Measurements from ENCODE around the gene GADD45B. TPM values are rescaled to one million over a fixed set of nuclear protein-coding genes. Genes with fewer than 3 reads are reported as not detected.

GADD45B gene
- total RNA-seq, 1 experiment from 2014 or later = 16.2 TPM

- Histone ChIP-seq H3K4ac (ENCODE audit: low read depth, low read length) (no peak overlapping the region), H2BK15ac (ENCODE audit: low read depth, low read length) (no peak overlapping the region; the same call in 1 of the 2 replicates), H4K20me1 (ENCODE audit: control insufficient read depth, insufficient read depth, insufficient read length) (no peaks in the 10 kb centered on the region), H4K91ac (ENCODE audit: insufficient read length, low read depth, low read length) (no peak overlapping the region), H3K4me1 (ENCODE audit: insufficient read depth, low read length) (no peaks in the 10 kb centered on the region), H2BK120ac (ENCODE audit: low read depth, low read length, poor library complexity, severe bottlenecking) (no peak overlapping the region), H2BK5ac (ENCODE audit: insufficient read length, low read length) (no peak overlapping the region), H3K4me2 (ENCODE audit: insufficient read depth, insufficient read length, low read length) (no peak overlapping the region), H3K23ac (ENCODE audit: insufficient read length, low read depth, low read length) (no peak overlapping the region), H3K14ac (ENCODE audit: insufficient read depth, low read length) (no peak overlapping the region; the same call in 1 of the 2 replicates), H4K8ac (replicated peaks; ENCODE audit: insufficient read length, low read depth, low read length) (no peak overlapping the region), H3K9ac (ENCODE audit: extremely low read depth, insufficient read length, low read length) (no peak overlapping the region), H3K23me2 (ENCODE audit: insufficient read length, low read depth, low read length, poor library complexity, severe bottlenecking) (no peaks in the 10 kb centered on the region), H3K79me1 (ENCODE audit: insufficient read depth, low read depth, low read length, poor library complexity, severe bottlenecking) (peaks cover 10% of the 10 kb centered on the region), H3K56ac (ENCODE audit: insufficient read length, low read depth, low read length) (no peak overlapping the region), H3T11ph (ENCODE audit: low read length) (no peak overlapping the region), H2AFZ (ENCODE audit: low read length) (no peak overlapping the region), H2BK20ac (ENCODE audit: low read depth, low read length, poor library complexity, severe bottlenecking) (no peak overlapping the region), H3K9me3 (ENCODE audit: control insufficient read depth, low read depth, low read length) (no peaks in the 10 kb centered on the region), H3K18ac (ENCODE audit: insufficient read length, low read depth, low read length) (no peak overlapping the region), H2BK12ac (ENCODE audit: insufficient read length, low read depth, low read length) (no peak overlapping the region), H3K27me3 (ENCODE audit: insufficient read depth, low read length) (no peaks in the 10 kb centered on the region), H4K5ac (ENCODE audit: insufficient read length, low read depth, low read length) (no peak overlapping the region), H2AK5ac (ENCODE audit: insufficient read length, low read length) (no peak overlapping the region), H3K27ac (ENCODE audit: insufficient read length, low read depth, low read length) (no peak overlapping the region), H3K79me2 (ENCODE audit: insufficient read depth, low read length) (peaks cover 25% of the 10 kb centered on the region; the same call in 1 of the 2 replicates)
- WGBS (ENCODE audit: extremely low coverage, insufficient read length, low lambda C conversion rate) = no CpG with 5 or more reads among the region's 19 CpGs
- peaks cover 10% of the 10 kb centered on the region in 2 experiments; a peak in 3 of 4 replicates for H3K4me1 Mint-ChIP-seq
- H3K4me3 Mint-ChIP-seq = no peak overlapping the region; a peak in 1 of 5 replicates
- TF ChIP-seq CTCF (conservative IDR thresholded peaks at IDR 0.05) = no peak
- H3K27ac Mint-ChIP-seq = peak overlapping the region; percentile 44 to 87 (median 78); a peak in 3 of 7 replicates
- H3K36me3 Mint-ChIP-seq (ENCODE audit: insufficient read depth in 1 of 3, low read depth in 3 of 3) = peaks cover 9 to 33% (median 27%) of the 10 kb centered on the region in 3 experiments; a peak in 6 of 7 replicates
- H3K27me3 Mint-ChIP-seq (ENCODE audit: low read depth) = no peaks in the 10 kb centered on the region; the same call in 1 of the 2 replicates
- H3K9me3 Mint-ChIP-seq = no peaks in the 10 kb centered on the region
- DNase-seq = no peak
These were observed 29.5 kb upstream of the GADD45B start for GRCh38 chr19:2446381-2446780.

Data from H9 (cell line).